SK-N-SH treated with all-trans-retinoic acid at 6 μM for 48 hours (cell line): ENCODE measurements around the gene LACRT.
"Not testable (repeated sequence)": the region's sequence is repeated elsewhere in the genome, so short reads cannot be mapped to it uniquely, and the experiment has no call there.

ENCODE experiments used
- ATAC-seq: fragments of 200-7000 bp; cut with Tn5 transposase; 3 replicates; pipeline ENCODE4 v1.9.1; 2020; ENCODE audit warnings: mild to moderate bottlenecking, moderate library complexity
- ARNTL ChIP-seq: fragments of 450-650 bp; formaldehyde crosslinking; IDR thresholded peaks from 2 replicates; pipeline ENCODE4 v1.5.0; 2020; ENCODE audit warnings: low read depth, mild to moderate bottlenecking, moderate library complexity, borderline replicate concordance
- BACH2 ChIP-seq: fragments of 250-450 bp; sonication (Bioruptor Pico); IDR thresholded peaks from 2 replicates; pipeline ENCODE4 v1.9.0; 2021; ENCODE audit warnings: mild to moderate bottlenecking, borderline replicate concordance
- CREB5 ChIP-seq: fragments of 250-450 bp; sonication (Bioruptor Pico); IDR thresholded peaks from 2 replicates; pipeline ENCODE4 v1.5.1; 2020; ENCODE audit warnings: low read depth, mild to moderate bottlenecking, moderate library complexity
- CSDC2 ChIP-seq: fragments of 250-450 bp; sonication (Bioruptor Pico); IDR thresholded peaks from 2 replicates; pipeline ENCODE4 v1.5.0; 2020; ENCODE audit warnings: mild to moderate bottlenecking, moderate library complexity
- CSRNP3 ChIP-seq: fragments of 250-450 bp; sonication (Bioruptor Pico); IDR thresholded peaks from 2 replicates; pipeline ENCODE4 v1.5.1; 2021; ENCODE audit warnings: mild to moderate bottlenecking, moderate library complexity
- ESRRG ChIP-seq: fragments of 250-450 bp; sonication (Bioruptor Pico); IDR thresholded peaks from 2 replicates; pipeline ENCODE4 v1.6.1; 2021; ENCODE audit warnings: mild to moderate bottlenecking
- GLIS3 ChIP-seq: fragments of 250-450 bp; sonication (Bioruptor Pico); IDR thresholded peaks from 2 replicates; pipeline ENCODE4 v1.5.0; 2020; ENCODE audit warnings: mild to moderate bottlenecking, moderate library complexity
- ISL1 ChIP-seq: fragments of 250-450 bp; sonication (Bioruptor Pico); IDR thresholded peaks from 2 replicates; pipeline ENCODE4 v2.1.2; 2022; ENCODE audit warnings: mild to moderate bottlenecking, moderate library complexity
- OSR1 ChIP-seq: fragments of 250-450 bp; sonication (Bioruptor Pico); IDR thresholded peaks from 2 replicates; pipeline ENCODE4 v1.8.0; 2022; ENCODE audit warnings: moderate library complexity, mild to moderate bottlenecking, inconsistent platforms
- PATZ1 ChIP-seq: fragments of 250-450 bp; sonication (Bioruptor Pico); IDR thresholded peaks from 2 replicates; pipeline ENCODE4 v1.8.0; 2020; ENCODE audit warnings: mild to moderate bottlenecking, moderate library complexity, borderline replicate concordance
- POU6F1 ChIP-seq: fragments of 250-450 bp; sonication (Bioruptor Pico); IDR thresholded peaks from 2 replicates; pipeline ENCODE4 v1.8.0; 2021; ENCODE audit warnings: low read depth, mild to moderate bottlenecking, moderate library complexity, borderline replicate concordance
- PPARA ChIP-seq: fragments of 250-450 bp; sonication (Bioruptor Pico); IDR thresholded peaks from 2 replicates; pipeline ENCODE4 v1.5.0; 2020; ENCODE audit warnings: mild to moderate bottlenecking, borderline replicate concordance
- RARB ChIP-seq: fragments of 250-450 bp; sonication (Bioruptor Pico); IDR thresholded peaks from 2 replicates; pipeline ENCODE4 v1.8.0; 2021; ENCODE audit warnings: mild to moderate bottlenecking, moderate library complexity
- SNAI2 ChIP-seq: fragments of 250-450 bp; sonication (Bioruptor Pico); IDR thresholded peaks from 2 replicates; pipeline ENCODE4 v1.5.0; 2020; ENCODE audit warnings: mild to moderate bottlenecking, moderate library complexity
- TCF4 ChIP-seq: fragments of 250-450 bp; sonication (Bioruptor Pico); IDR thresholded peaks from 2 replicates; pipeline ENCODE4 v1.8.0; 2021; ENCODE audit warnings: mild to moderate bottlenecking, moderate library complexity, borderline replicate concordance
- TOX ChIP-seq: fragments of 250-450 bp; sonication (Bioruptor Pico); IDR thresholded peaks from 2 replicates; pipeline ENCODE4 v1.8.0; 2021; ENCODE audit warnings: mild to moderate bottlenecking, moderate library complexity, borderline replicate concordance
- TSHZ2 ChIP-seq: fragments of 250-450 bp; sonication (Bioruptor Pico); IDR thresholded peaks from 2 replicates; pipeline ENCODE4 v1.5.0; 2020; ENCODE audit warnings: mild to moderate bottlenecking, moderate library complexity
- ZC3H10 ChIP-seq: fragments of 250-450 bp; sonication (Bioruptor Pico); IDR thresholded peaks from 2 replicates; pipeline ENCODE4 v1.5.1; 2021; ENCODE audit warnings: mild to moderate bottlenecking, moderate library complexity
- ZFP3 ChIP-seq: fragments of 250-450 bp; sonication (Bioruptor Pico); IDR thresholded peaks from 2 replicates; pipeline ENCODE4 v1.5.0; 2020; ENCODE audit warnings: mild to moderate bottlenecking, moderate library complexity
- ZFP30 ChIP-seq: fragments of 450-650 bp; formaldehyde crosslinking; IDR thresholded peaks from 2 replicates; pipeline ENCODE4 v1.5.0; 2022; ENCODE audit warnings: mild to moderate bottlenecking, moderate library complexity
- ZNF70 ChIP-seq: fragments of 450-650 bp; formaldehyde crosslinking; IDR thresholded peaks from 2 replicates; pipeline ENCODE4 v1.5.0; 2020; ENCODE audit warnings: mild to moderate bottlenecking, moderate library complexity
- ZNF8 ChIP-seq: fragments of 450-650 bp; formaldehyde crosslinking; IDR thresholded peaks from 2 replicates; pipeline ENCODE4 v1.5.0; 2020; ENCODE audit warnings: mild to moderate bottlenecking, moderate library complexity

The LACRT gene

GRCh38 chr12:54641089-54641488 is 6.4 kb upstream of the LACRT start:
- TF ChIP-seq GLIS3 (CRISPR knock-in tag) (no peak), TSHZ2 (CRISPR knock-in tag) (no peak), RARB (CRISPR knock-in tag) (no peak), BACH2 (CRISPR knock-in tag) (no peak), PPARA (CRISPR knock-in tag) (no peak), CREB5 (CRISPR knock-in tag) (no peak), ZFP30 (CRISPR knock-in tag) (no peak), ARNTL (CRISPR knock-in tag) (no peak), CSDC2 (CRISPR knock-in tag) (no peak), ZNF8 (CRISPR knock-in tag) (no peak), OSR1 (CRISPR knock-in tag) (no peak), CSRNP3 (no peak), ZC3H10 (CRISPR knock-in tag) (no peak), TCF4 (CRISPR knock-in tag) (no peak)
- TF ChIP-seq, all 23 proteins: peak for 0
- no peak for ATAC-seq

- ATAC-seq, result not testable (repeated sequence)
Measured at GRCh38 chr12:54639112-54639511, 4.4 kb upstream of the LACRT start.

- no peak for ATAC-seq
- TF ChIP-seq SNAI2 (CRISPR knock-in tag), result no peak
- TF ChIP-seq PATZ1 (CRISPR knock-in tag), result no peak
- TF ChIP-seq CREB5 (CRISPR knock-in tag), result no peak
- no peak for TF ChIP-seq ZNF8 (CRISPR knock-in tag)
- no peak for TF ChIP-seq ISL1 (CRISPR knock-in tag)
- TF ChIP-seq POU6F1, result no peak
- TF ChIP-seq ZNF70 (CRISPR knock-in tag), result no peak
- TF ChIP-seq CSRNP3, result no peak
- TF ChIP-seq ARNTL (CRISPR knock-in tag), result no peak
- TF ChIP-seq ZFP3, result no peak
- TF ChIP-seq TOX (CRISPR knock-in tag), result no peak
- no peak for TF ChIP-seq OSR1 (CRISPR knock-in tag)
- TF ChIP-seq TSHZ2 (CRISPR knock-in tag), result no peak
- no peak for TF ChIP-seq PPARA (CRISPR knock-in tag)
- no peak for TF ChIP-seq RARB (CRISPR knock-in tag)
- no peak for TF ChIP-seq ESRRG (CRISPR knock-in tag)
- TF ChIP-seq, all 23 proteins: peak for 0
Measured at GRCh38 chr12:54631988-54632728, 2.5 kb downstream of the LACRT start.
